HEK293T (cell line): ENCODE measurements around the gene ANO3.

ENCODE experiments used
- CTCF ChIA-PET: fragments of 350-600 bp; formaldehyde crosslinking; extraction: SDS; loops from one replicate; lab custom pipeline; 2021; ENCODE audit warnings: antibody characterized with exemption, inconsistent platforms; lab: Yijun Ruan, JAX
- POLR2A ChIA-PET: fragments of 350-600 bp; formaldehyde crosslinking; extraction: SDS; loops from one replicate; lab custom pipeline; 2020; ENCODE audit warnings: antibody characterized with exemption, inconsistent platforms; lab: Yijun Ruan, JAX
- DNase-seq: peaks from one replicate; pipeline ENCODE4 v3.0.0; 2012; ENCODE audit warnings: mixed read lengths; ENCODE audit errors: extremely low spot score
- ARNT ChIP-seq: fragments of 450-650 bp; IDR thresholded peaks from 2 replicates; pipeline ENCODE4 v1.6.1; 2017; ENCODE audit warnings: mild to moderate bottlenecking
- BHLHE40 ChIP-seq: fragments of 450-650 bp; IDR thresholded peaks from 2 replicates; pipeline ENCODE4 v1.6.1; 2016; ENCODE audit warnings: mild to moderate bottlenecking, moderate library complexity, borderline replicate concordance
- CTBP1 ChIP-seq: fragments of 450-650 bp; IDR thresholded peaks from 2 replicates; pipeline ENCODE4 v1.6.1; 2016; ENCODE audit warnings: borderline replicate concordance
- ELF4 ChIP-seq: fragments of 450-650 bp; IDR thresholded peaks from 2 replicates; pipeline ENCODE4 v1.6.1; 2017; ENCODE audit warnings: antibody characterized with exemption
- FOXA1 ChIP-seq: fragments of 450-650 bp; IDR thresholded peaks from 2 replicates; pipeline ENCODE4 v1.6.1; 2016; ENCODE audit warnings: mild to moderate bottlenecking
- FOXK2 ChIP-seq: fragments of 450-650 bp; IDR thresholded peaks from 2 replicates; pipeline ENCODE4 v1.6.1; 2016; ENCODE audit warnings: mild to moderate bottlenecking
- FOXM1 ChIP-seq: fragments of 450-650 bp; IDR thresholded peaks from 2 replicates; pipeline ENCODE4 v1.6.1; 2017; ENCODE audit warnings: mild to moderate bottlenecking, borderline replicate concordance
- HDGF ChIP-seq: fragments of 450-650 bp; IDR thresholded peaks from 2 replicates; pipeline ENCODE4 v1.6.1; 2017; ENCODE audit warnings: antibody characterized with exemption, borderline replicate concordance
- L3MBTL2 ChIP-seq: fragments of 450-650 bp; conservative IDR thresholded peaks from 2 replicates; pipeline ENCODE4 v1.6.1; 2016; ENCODE audit warnings: mild to moderate bottlenecking
- LEF1 ChIP-seq: fragments of 450-650 bp; IDR thresholded peaks from 2 replicates; pipeline ENCODE4 v1.6.1; 2017; ENCODE audit warnings: mild to moderate bottlenecking, borderline replicate concordance
- NFRKB ChIP-seq: fragments of 450-650 bp; IDR thresholded peaks from 2 replicates; pipeline ENCODE4 v1.6.1; 2016; ENCODE audit warnings: mild to moderate bottlenecking, moderate library complexity
- SP1 ChIP-seq: fragments of 450-650 bp; IDR thresholded peaks from 2 replicates; pipeline ENCODE4 v1.6.1; 2017
- SUZ12 ChIP-seq: fragments of 450-650 bp; IDR thresholded peaks from 2 replicates; pipeline ENCODE4 v1.6.1; 2016; ENCODE audit warnings: mild to moderate bottlenecking
- TARDBP ChIP-seq: fragments of 450-650 bp; IDR thresholded peaks from 2 replicates; pipeline ENCODE4 v1.6.1; 2016
- ZNF384 ChIP-seq: fragments of 450-650 bp; IDR thresholded peaks from 2 replicates; pipeline ENCODE4 v1.6.1; 2016
- TF ChIP-seq, protein P1 (sequence below): fragments of 450-650 bp; IDR thresholded peaks from 2 replicates; pipeline ENCODE4 v1.6.1; 2016

The ANO3 gene

DNA sequence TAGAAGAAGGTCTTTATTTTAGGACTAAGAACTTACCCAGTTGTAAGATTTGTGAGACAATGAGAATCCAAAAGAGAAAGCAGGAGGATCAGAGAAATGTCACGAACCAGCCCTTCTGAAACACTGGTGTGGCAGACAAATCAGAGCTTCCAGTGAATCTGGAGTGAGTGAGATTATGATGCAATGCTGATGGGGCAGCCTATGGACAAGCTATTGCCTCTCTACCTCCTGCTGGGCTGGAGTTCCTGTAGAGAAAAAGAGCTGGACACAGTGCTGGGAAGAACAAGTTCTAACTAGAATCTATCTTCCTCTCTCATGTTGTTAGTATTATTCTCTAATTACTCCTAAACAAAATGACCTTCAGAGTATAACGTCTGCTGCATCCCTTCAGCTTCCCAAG, 12.0 kb upstream of the ANO3 start:
- ChIA-PET POLR2A (interaction anchor here (1.1 kb wide), 1 partner anchor 10 kb away, joined by 3 read pairs; no protein-coding TSS in a partner anchor), CTCF (interaction anchor here (0.6 kb wide), 1 partner anchor 35 kb away, joined by 3 read pairs; no protein-coding TSS in a partner anchor)
- DNase-seq: peak; percentile 34
- TF ChIP-seq LEF1 (no peak), BHLHE40 (no peak), ARNT (no peak), L3MBTL2 (no peak), TARDBP (no peak), HDGF (no peak), ELF4 (no peak), SP1 (no peak), CTBP1 (no peak), NFRKB (no peak), FOXM1 (no peak), SUZ12 (no peak), FOXA1 (no peak)
- TF ChIP-seq, protein P1, sequence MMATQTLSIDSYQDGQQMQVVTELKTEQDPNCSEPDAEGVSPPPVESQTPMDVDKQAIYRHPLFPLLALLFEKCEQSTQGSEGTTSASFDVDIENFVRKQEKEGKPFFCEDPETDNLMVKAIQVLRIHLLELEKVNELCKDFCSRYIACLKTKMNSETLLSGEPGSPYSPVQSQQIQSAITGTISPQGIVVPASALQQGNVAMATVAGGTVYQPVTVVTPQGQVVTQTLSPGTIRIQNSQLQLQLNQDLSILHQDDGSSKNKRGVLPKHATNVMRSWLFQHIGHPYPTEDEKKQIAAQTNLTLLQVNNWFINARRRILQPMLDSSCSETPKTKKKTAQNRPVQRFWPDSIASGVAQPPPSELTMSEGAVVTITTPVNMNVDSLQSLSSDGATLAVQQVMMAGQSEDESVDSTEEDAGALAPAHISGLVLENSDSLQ: no peak

DNA sequence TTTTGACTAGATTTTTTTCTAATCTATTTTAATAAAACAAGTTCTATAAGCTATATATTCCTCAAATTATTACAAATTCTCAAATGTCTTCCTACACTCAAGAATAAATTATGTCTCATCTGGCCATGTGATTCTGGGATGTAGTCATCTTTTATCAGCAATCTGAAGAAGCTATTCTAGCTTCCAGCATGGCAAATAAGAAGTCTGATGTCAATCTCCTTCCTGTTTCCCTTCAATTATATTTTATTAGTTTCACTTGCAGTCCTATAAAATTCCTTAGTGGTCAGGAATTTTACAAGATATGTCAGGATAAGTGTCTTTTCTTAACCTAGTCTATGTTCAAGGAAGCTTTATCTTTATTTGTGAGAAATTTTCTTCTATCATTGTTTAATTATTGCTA, 10.4 kb upstream of the ANO3 start:
- TF ChIP-seq L3MBTL2: no peak
- no peak for TF ChIP-seq TARDBP
- TF ChIP-seq HDGF: no peak
- no peak for TF ChIP-seq FOXM1
- no peak for TF ChIP-seq ZNF384
- TF ChIP-seq SP1: no peak
- TF ChIP-seq FOXA1: no peak
- no peak for TF ChIP-seq SUZ12
- TF ChIP-seq FOXK2: no peak
- no peak for DNase-seq
- ChIA-PET CTCF (no interaction called here), POLR2A (no interaction called here)

DNA sequence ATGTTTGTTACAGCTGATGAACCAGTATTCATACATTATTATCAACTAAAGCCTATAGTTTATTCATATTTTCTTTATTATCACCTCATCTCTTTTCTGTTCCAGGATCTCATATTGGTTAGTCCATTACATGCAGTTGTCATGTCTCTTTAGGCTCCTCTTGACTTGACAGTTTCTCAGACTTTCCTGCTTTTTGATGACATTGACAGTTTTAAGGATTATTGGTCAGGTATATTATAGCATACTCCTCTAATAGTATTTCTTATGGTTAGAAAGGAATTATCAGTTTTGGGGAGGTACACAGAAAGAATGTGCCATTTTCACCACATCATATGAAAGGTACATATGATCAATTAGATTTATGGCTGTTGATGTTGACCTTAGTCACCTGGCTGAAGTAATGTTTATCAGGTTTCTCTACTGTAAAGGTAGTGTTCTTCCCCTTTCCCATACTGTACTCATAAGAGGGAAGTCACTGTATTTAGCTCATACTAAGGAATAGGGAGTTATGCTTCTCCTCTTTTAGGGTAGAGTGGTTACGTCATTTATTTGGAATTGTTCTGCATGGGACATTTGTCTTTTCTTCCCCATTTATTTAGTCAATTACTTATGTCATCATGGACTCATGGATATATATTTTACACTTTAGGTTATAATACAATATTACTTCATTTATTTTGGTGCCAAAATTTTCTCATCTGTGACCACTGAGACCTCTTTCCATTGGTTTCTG, 9.4 kb upstream of the ANO3 start:
- POLR2A ChIA-PET: no interaction called here
- no peak for DNase-seq
- CTCF ChIA-PET: no interaction called here
- TF ChIP-seq SUZ12 (no peak), LEF1 (no peak)

DNA sequence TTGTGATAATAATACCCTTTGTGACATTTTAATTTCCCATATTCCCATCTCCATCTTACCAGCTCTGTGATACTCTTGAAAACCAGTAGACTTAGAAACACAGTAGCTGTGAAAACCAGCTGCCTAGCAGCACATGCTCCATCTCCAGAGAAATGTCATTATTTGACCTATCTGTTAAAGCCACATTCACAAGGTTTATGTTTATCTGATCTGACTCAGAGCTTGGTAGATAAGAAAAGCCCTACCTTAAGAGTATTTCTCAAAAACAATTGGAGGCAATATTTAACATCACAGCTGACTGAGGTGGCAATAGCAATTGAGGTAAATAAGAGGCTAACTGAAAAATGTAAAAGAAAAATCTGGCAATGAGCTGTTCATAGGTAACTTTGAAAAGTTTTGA, 8.1 kb upstream of the ANO3 start:
- ChIA-PET CTCF (interaction anchor here (0.9 kb wide), 1 partner anchor 39 kb away, joined by 3 read pairs; no protein-coding TSS in a partner anchor), POLR2A (no interaction called here)
- DNase-seq: no peak
- TF ChIP-seq FOXA1: no peak
- TF ChIP-seq ELF4: no peak

DNA sequence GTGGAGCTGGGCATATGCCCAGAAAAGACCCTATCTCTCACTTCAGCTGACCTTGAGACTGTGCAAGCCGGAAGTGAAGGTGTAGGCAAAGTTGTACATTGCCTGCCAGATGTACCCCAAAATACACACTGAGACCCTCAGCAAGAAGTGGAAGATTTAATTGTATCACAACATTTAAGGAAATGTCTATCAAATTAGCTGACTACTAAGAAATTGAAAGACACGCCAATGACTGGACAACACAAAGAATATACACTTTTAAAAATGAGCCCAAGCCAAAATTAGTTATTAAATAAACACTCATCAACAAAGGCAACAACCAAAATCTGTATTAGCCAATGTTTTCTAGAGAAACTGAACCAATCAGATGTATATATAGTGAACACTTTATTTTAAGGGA, 7.7 kb upstream of the ANO3 start:
- ChIA-PET CTCF (interaction anchor here (0.9 kb wide), 1 partner anchor 40 kb away, joined by 3 read pairs; no protein-coding TSS in a partner anchor), POLR2A (no interaction called here)
- no peak for DNase-seq
- TF ChIP-seq CTBP1 (no peak), BHLHE40 (no peak), L3MBTL2 (no peak), SUZ12 (no peak), ARNT (no peak), HDGF (no peak), TARDBP (no peak), FOXA1 (no peak), ELF4 (no peak), LEF1 (no peak), FOXK2 (no peak), ZNF384 (no peak), FOXM1 (no peak), SP1 (no peak), NFRKB (no peak)
- TF ChIP-seq, protein P1: no peak

DNA sequence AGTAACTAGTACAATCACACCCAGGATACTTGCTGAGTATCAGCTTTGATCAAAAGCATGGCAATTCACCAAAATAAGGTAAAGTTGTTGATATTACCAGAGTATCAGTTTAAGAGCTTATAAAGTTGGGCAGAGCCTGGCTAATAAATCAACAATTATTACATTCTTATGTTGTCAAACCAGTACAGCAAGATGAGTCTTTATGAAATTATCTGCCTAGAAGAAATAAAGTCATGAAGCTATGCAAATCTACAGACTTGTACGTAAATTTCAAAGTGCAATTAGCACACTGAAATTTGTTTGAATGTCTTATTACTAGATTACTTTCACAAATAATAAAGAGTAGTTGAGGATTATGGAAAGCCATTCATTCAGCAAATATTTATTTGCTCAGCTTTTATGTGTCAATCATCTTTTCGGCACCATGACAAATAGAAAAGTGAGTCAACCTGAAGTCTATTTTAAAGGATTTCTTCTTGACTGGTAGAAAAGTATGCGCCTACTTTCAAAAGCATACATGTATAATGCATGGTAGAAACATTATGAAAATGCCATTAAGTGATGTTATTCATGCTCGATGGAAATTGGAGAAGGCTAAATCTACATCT, 5.0 kb upstream of the ANO3 start:
- ChIA-PET POLR2A (no interaction called here), CTCF (no interaction called here)
- no peak for DNase-seq
- TF ChIP-seq TARDBP (no peak), CTBP1 (no peak), SP1 (no peak), L3MBTL2 (no peak), FOXM1 (no peak), ELF4 (no peak), LEF1 (no peak), FOXK2 (no peak), FOXA1 (no peak), HDGF (no peak)
- TF ChIP-seq, protein P1: no peak
